ENCODE data around the gene FLYWCH2.

FLYWCH2 gene

DNA sequence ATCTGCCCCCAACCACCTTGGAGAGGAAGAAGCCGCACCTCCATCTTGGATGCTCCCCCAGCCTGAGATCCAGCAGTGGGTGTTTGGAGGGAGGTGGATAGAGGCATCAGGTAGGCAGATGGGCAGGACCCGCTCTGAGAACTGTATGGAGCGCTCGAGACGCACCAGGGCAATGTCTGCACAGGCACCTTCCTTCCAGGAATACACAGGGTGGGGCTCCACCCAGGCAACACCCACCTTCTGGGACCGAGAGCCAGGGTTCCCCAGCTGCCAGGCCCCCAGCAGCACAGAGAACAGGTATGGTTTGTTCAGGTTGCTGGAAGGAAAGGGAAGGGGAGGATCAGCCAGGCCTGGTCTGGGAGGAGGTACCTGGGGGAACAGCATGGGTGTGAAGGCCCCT, 27.5 kb upstream of the FLYWCH2 start:
- no peak overlapping the region for H3K4me3 ChIP-seq (ENCODE audit: low read depth, low read length)
- no peak for DNase-seq (ENCODE audit: low read depth)
- TF ChIP-seq, protein P1, sequence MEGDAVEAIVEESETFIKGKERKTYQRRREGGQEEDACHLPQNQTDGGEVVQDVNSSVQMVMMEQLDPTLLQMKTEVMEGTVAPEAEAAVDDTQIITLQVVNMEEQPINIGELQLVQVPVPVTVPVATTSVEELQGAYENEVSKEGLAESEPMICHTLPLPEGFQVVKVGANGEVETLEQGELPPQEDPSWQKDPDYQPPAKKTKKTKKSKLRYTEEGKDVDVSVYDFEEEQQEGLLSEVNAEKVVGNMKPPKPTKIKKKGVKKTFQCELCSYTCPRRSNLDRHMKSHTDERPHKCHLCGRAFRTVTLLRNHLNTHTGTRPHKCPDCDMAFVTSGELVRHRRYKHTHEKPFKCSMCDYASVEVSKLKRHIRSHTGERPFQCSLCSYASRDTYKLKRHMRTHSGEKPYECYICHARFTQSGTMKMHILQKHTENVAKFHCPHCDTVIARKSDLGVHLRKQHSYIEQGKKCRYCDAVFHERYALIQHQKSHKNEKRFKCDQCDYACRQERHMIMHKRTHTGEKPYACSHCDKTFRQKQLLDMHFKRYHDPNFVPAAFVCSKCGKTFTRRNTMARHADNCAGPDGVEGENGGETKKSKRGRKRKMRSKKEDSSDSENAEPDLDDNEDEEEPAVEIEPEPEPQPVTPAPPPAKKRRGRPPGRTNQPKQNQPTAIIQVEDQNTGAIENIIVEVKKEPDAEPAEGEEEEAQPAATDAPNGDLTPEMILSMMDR (IDR thresholded peaks at IDR 0.05; ENCODE audit: low read depth, low read length, missing control alignments) = no peak

DNA sequence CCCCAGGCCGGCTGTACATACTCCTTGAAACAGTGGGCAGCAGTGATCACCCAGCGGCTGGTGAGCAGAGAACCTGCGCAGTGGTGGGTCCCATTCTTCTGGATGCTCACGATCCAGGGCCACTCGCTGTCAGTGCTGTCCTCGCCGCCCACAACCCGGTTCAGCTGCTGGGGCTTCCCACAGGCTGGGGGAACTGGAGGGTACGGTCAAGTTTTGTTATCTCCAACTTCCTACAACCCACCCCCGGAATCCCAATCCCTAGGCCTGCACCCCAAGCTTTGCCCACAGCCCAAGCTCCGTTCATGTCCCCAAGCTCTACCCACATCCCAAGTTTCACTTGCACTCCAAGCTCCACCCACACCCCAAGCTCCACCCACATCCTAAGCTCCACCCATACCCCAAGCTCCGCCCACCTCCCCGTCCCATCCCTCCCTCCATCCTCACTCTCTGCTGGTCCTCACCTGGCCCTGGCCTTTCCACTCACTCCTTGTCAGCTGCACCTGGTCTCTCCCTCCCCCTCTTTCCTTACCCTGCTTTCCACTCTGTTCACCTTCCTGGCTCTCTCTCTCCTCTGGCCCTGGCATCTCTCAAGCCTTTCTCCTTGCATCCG, 26.8 kb upstream of the FLYWCH2 start:
- DNase-seq (ENCODE audit: low read depth) = no peak

DNA sequence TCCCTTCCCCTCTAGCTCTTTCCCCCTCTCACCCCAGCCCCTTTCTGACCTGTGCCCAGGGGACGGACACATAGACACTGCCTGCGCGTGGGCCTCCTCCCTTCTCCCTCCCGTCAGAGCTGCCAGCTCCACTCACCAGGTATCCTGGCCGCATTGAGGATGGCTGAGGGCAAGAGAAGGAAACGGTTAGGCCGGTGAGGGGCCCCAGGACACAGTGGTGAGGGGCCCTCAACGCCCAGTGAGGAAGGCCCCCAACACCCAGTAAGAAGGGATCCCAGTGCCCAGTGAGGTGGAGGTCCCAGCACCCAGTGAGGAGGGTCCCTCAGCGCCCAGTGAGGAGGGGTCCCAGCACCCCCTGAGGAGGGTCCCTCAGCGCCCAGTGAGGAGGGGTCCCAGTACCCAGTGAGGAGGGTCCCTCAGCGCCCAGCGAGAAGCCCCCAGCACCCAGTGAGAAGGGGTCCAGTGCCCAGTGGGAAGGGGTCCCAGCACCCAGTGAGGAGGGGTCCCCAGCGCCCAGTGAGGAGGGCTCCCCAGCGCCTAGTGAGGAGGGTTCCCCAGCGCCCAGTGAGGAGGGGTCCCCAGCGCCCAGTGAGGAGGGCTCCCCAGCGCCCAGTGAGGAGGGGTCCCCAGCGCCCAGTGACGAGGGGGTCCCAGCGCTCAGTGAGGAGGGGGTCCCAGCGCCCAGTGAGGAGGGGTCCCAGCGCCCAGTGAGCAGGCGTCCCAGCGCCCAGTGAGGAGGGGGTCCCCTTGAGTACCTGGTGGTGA, 26.1 kb upstream of the FLYWCH2 start:
- no peak for DNase-seq (ENCODE audit: low read depth)
- no peak overlapping the region for H3K4me3 ChIP-seq (ENCODE audit: low read depth, low read length)
- TF ChIP-seq, protein P1 (IDR thresholded peaks at IDR 0.05; ENCODE audit: low read depth, low read length, missing control alignments) = no peak

More for the DNA sequence above, 26.8 kb upstream of the FLYWCH2 start:
- no peak overlapping the region for H3K4me3 ChIP-seq (ENCODE audit: low read depth, low read length)
- TF ChIP-seq, protein P1 (IDR thresholded peaks at IDR 0.05; ENCODE audit: low read depth, low read length, missing control alignments) = no peak

DNA sequence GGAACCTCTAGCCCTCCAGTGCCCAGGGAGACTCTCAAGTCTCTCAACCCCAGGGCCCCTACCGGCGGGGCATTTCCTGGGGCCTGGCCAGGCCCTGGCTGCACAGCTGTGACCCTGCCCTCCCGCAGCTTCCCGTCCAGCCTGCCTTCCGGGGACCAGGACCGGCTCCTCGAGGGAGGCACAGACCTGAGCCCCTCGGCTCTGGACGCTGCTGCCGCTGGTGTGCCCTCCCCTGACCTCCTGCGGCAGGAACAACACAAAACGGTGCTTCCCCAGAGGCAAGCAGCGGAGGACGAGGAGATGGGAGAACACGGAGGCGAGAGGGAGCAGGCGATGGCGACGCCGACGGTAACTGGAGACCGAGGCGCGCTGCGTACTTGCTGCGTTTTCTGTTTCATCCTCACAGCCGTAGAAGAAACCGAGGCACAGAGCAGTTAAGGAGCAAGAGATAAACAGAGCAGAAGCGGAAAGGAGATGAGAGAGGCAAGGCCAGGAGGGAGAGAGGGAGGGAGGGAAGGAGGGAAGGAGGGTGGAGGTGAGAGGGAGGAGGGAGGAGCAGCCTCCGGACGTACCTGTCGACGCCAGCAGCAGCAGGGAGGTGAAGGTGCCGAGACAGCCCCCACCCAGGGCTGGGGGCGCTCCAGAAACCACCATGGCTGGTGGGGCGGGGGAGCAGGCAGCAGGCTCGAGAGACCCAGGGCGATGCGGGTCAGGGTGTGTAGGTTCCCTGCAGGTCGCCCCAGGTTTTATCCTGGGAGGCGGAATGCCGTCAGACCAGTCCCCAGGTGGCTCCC, 25.4 kb upstream of the FLYWCH2 start, which contains the start of gene PRSS22:
Gene PRSS22 (minus strand): TSS at position 720 of the 794 bp plus-strand sequence. CDS start 66 bp downstream, at position 654.
- no peak within 1 kb of the TSS for H3K4me3 ChIP-seq (ENCODE audit: low read depth, low read length)
- TF ChIP-seq, protein P1 (IDR thresholded peaks at IDR 0.05; ENCODE audit: low read depth, low read length, missing control alignments) = no peak
- no peak for DNase-seq (ENCODE audit: low read depth)

DNA sequence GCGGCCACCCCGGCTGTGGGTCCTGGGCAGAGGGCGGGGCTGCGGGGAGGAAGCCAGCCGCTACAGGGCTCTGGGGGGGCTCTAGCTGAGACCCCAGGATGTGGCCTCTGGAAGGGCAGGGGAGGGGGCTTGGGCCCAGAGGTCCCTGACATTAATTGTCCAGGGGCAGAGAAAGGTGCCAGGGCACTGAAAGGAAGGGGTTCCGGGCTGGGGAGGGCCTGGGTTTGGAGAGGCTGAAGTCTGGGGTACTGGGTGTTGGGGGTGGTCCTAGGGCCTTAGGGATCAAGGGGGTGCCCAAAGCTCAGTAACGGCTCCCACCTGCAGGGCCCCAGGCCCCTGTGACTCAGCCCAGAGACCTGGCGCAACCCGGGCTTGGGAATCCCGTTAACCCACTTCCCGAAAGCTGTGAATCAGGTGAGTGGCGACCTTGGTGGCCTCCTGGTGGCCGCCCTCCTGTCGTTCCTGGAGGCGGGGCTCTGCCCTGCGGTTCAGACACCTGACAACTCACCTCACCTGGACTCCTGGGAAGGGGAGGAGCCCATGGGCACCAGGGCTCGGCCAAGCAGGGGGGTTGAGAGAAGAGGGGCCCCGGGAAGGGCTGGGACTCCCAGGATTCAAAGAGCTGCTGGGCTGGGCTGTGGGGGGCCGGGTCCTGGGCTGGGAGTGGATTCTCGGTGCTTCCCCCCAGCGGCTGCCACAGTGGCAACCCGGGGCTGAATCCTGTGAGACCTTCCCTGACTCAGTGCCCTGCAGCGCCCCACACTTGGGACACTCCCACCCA, 24.6 kb upstream of the FLYWCH2 start:
- H3K4me3 ChIP-seq (ENCODE audit: low read depth, low read length) = no peak overlapping the region
- TF ChIP-seq, protein P1 (IDR thresholded peaks at IDR 0.05; ENCODE audit: low read depth, low read length, missing control alignments) = no peak
- no peak for DNase-seq (ENCODE audit: low read depth)

DNA sequence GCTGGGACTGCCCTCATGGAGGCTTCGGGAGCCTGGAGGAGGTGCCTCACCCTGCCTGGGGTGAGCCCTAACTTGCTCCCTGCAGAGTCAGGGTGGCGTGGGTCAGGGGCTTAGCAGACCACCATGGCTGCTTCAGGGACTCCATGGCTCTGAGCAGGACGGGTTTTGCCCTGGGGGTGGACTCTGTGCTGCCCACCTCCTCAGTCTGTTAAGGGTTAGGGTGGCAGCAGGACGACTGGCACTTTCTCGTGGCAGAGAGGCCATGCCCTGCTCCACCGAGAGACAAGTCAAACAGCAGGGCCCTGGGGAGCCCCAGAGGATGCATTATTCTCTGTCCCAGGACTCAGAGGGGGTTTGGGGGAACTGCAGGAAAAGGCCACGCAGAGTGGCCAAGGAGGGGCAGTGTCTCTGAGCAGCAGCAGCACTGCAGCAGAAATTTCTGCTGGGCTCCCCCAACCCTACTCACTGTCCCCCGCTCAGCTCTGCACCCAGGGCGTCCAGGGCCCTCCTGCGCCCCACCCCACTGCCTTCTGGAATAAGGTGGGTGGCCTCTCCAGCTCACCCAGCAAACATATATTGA, 23.2 kb upstream of the FLYWCH2 start:
- H3K4me3 ChIP-seq (ENCODE audit: low read depth, low read length) = no peak overlapping the region
- TF ChIP-seq, protein P1 (IDR thresholded peaks at IDR 0.05; ENCODE audit: low read depth, low read length, missing control alignments) = no peak
- DNase-seq (ENCODE audit: low read depth) = no peak
